Measurements from ENCODE around the gene PTPRR. TPM values are rescaled to one million over a fixed set of nuclear protein-coding genes. Genes with fewer than 3 reads are reported as not detected.

PTPRR gene
- total and polyA plus RNA-seq, 10 of the 15 experiments (the other 5 are each of a cell fraction or from before 2014, with no cell fraction given): 0.14 to 3.1 (median 0.42) TPM

- intact Hi-C loops (cut with micrococcal nuclease; ENCODE audit: unreplicated experiment): no loop called here
- H4K20me1 ChIP-seq (ENCODE audit: control insufficient read depth, insufficient read depth): no peaks in the 10 kb centered on the region
- CTCF ChIA-PET: no interaction called here
- H3K9me3 ChIP-seq (replicated peaks; ENCODE audit: control insufficient read depth, insufficient read depth, low read length): no peaks in the 10 kb centered on the region
- POLR2A ChIA-PET: no interaction called here
- no peak overlapping the region for H2AFZ ChIP-seq (ENCODE audit: control insufficient read depth, low read depth, low read length)
- SMC1A ChIA-PET (ENCODE audit: uncharacterized antibody, unreplicated experiment): interaction anchor here (1.2 kb wide), 1 partner anchor 13 kb away, joined by 3 read pairs; no protein-coding TSS in a partner anchor
- H3K27ac ChIP-seq (ENCODE audit: control insufficient read depth, insufficient read depth): no peak overlapping the region
- H3K4me2 ChIP-seq (ENCODE audit: control insufficient read depth, insufficient read depth): no peak overlapping the region
- no peaks in the 10 kb centered on the region for H3K4me1 ChIP-seq (ENCODE audit: control insufficient read depth, insufficient read depth, low read length)
- in situ Hi-C loops (cut with MboI): no loop called here
- DNase-seq (ENCODE audit: low read depth, low spot score) (no peak), FAIRE-seq (no peak), ATAC-seq (no peak)
- H3K4me3 ChIP-seq: no peak overlapping the region
- no peaks in the 10 kb centered on the region for H3K79me2 ChIP-seq (ENCODE audit: control insufficient read depth, insufficient read depth, low read length)
- RAD21 ChIA-PET (ENCODE audit: unreplicated experiment): no interaction called here
- H3K9ac ChIP-seq (ENCODE audit: control insufficient read depth, insufficient read depth, low read length): no peak overlapping the region
- WGBS (ENCODE audit: insufficient coverage, insufficient replicate concordance, low lambda C conversion rate, missing lambda C conversion rate): 64% methylated on average over 6 of the region's 6 CpGs
- no peaks in the 10 kb centered on the region for H3K27me3 ChIP-seq (replicated peaks in 1 of 2; ENCODE audit: control insufficient read depth in 2 of 2, insufficient read depth in 2 of 2, low read length in 1 of 2)
- H3K36me3 ChIP-seq (ENCODE audit: control insufficient read depth in 2 of 2, insufficient read depth in 2 of 2, low read length in 1 of 2): no peaks in the 10 kb centered on the region
- no TSS peak for BruUV-seq (replicated peaks)
- TF ChIP-seq HDAC6 (IDR thresholded peaks at IDR 0.05; ENCODE audit: unreplicated experiment): no peak
- no peak for TF ChIP-seq POLR2A (IDR thresholded peaks at IDR 0.05; ENCODE audit: low read depth, low read length)
- TF ChIP-seq SPI1 (IDR thresholded peaks at IDR 0.05; ENCODE audit: borderline replicate concordance, insufficient read depth, low read depth, low read length): no peak
- no peak for TF ChIP-seq YY1 (IDR thresholded peaks at IDR 0.05; ENCODE audit: low read depth, low read length)
- TF ChIP-seq RAD51 (IDR thresholded peaks at IDR 0.05): no peak
- TF ChIP-seq FOXK2 (IDR thresholded peaks at IDR 0.05): no peak
- TF ChIP-seq BHLHE40 (IDR thresholded peaks at IDR 0.05; ENCODE audit: borderline replicate concordance in 1 of 2, low read depth in 2 of 2, low read length in 1 of 2): no peak
- no peak for TF ChIP-seq SMAD1 (IDR thresholded peaks at IDR 0.05; ENCODE audit: low read depth, partially characterized antibody)
- no peak for TF ChIP-seq NFYB (IDR thresholded peaks at IDR 0.05; ENCODE audit: insufficient read depth, low read depth, low read length)
Measured at GRCh38 chr12:70948236-70948975, 27.9 kb upstream of the PTPRR start.
